IPS-18a (cell line): ENCODE results near the gene SPAG16.
"Not testable (repeated sequence)": the region's sequence is repeated elsewhere in the genome, so short reads cannot be mapped to it uniquely, and the experiment has no call there.

Experiments
- H3K27ac ChIP-seq: one replicate; pipeline ENCODE4 v1.5.1; 2013; ENCODE audit warnings: low read length
- H3K27me3 ChIP-seq: one replicate; pipeline ENCODE4 v1.6.1; 2013; ENCODE audit warnings: mild to moderate bottlenecking, low read length; ENCODE audit not compliant: control insufficient read depth, insufficient read depth
- H3K36me3 ChIP-seq: one replicate; pipeline ENCODE4 v1.6.1; 2013; ENCODE audit warnings: low read depth, low read length; ENCODE audit not compliant: control insufficient read depth
- H3K4me1 ChIP-seq: one replicate; pipeline ENCODE4 v1.6.1; 2013; ENCODE audit warnings: low read depth, low read length; ENCODE audit not compliant: control insufficient read depth
- H3K4me3 ChIP-seq: one replicate; pipeline ENCODE4 v1.5.1; 2013; ENCODE audit warnings: low read length
- H3K9ac ChIP-seq: one replicate; pipeline ENCODE4 v1.6.1; 2013; ENCODE audit warnings: mild to moderate bottlenecking, low read length, moderate library complexity
- H3K9me3 ChIP-seq: one replicate; pipeline ENCODE4 v1.6.1; 2013; ENCODE audit warnings: low read depth, low read length; ENCODE audit not compliant: control insufficient read depth

Gene SPAG16

DNA sequence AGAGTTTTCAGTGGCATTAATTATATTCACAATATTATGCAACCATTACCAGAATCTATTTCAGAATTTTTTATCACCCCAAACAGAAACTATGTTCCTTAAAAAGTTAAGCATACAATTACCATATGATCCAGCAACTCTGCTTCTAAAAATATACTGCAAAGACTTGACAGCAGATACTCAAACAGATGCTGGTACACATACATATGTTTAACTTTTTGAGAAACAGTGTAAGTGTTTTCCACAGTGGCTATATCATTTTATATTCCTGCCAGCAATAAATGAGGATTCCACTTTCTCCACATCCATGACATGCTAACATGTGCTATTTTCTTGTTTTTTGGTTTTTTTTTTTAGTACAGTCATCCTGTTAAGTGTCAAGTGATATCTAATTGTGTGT, 687.3 kb downstream of the SPAG16 start:
- H3K36me3 ChIP-seq, result no peaks in the 10 kb centered on the region
- H3K27ac ChIP-seq, result no peak overlapping the region
- H3K4me1 ChIP-seq, result no peaks in the 10 kb centered on the region
- no peak overlapping the region for H3K4me3 ChIP-seq
- no peaks in the 10 kb centered on the region for H3K27me3 ChIP-seq
- no peak overlapping the region for H3K9ac ChIP-seq
- H3K9me3 ChIP-seq, result no peaks in the 10 kb centered on the region

DNA sequence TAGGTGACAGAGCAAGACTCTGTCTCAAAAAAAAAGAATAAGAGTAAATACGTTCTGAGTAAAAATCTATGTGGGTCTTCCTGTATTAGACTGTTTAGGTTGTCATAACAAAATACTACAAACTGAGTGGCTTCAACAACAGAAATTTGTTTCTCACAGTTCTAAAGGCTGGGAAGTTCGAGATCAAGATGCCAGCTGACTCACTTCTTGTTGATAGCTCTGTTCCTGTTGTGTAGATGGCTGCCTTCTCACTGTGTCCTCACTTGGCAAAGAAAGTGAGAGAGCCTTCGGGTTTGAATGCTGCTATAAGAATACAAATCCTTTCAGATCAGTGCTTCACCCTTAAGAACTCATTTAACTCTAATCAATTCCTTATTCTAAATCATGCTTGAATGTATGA, 696.6 kb downstream of the SPAG16 start:
- Histone ChIP-seq H3K9me3 (no peaks in the 10 kb centered on the region), H3K9ac (no peak overlapping the region), H3K4me1 (no peaks in the 10 kb centered on the region), H3K4me3 (no peak overlapping the region), H3K27me3 (no peaks in the 10 kb centered on the region), H3K27ac (no peak overlapping the region), H3K36me3 (no peaks in the 10 kb centered on the region)

DNA sequence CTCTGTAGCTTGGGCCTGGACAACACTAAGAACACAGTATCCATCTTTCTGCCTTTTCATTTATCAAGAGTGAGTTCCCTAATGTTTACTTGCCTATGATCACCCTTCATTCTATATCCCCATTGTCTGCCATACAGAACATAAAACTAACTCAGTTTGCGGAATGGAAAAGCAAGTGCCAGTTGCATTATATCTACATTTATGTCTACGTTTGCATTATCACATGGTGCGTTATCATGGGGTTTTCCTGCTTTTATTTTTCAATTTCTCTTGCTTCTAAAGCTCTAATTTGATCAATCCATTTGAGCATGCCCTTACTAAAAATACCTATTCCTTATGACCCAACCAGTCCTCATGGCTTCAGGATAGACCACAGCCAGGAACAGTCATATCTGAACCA, 704.9 kb downstream of the SPAG16 start:
- Histone ChIP-seq H3K27ac (no peak overlapping the region), H3K9me3 (no peaks in the 10 kb centered on the region), H3K27me3 (no peaks in the 10 kb centered on the region), H3K9ac (no peak overlapping the region), H3K36me3 (no peaks in the 10 kb centered on the region), H3K4me3 (no peak overlapping the region), H3K4me1 (peaks cover 15% of the 10 kb centered on the region)

DNA sequence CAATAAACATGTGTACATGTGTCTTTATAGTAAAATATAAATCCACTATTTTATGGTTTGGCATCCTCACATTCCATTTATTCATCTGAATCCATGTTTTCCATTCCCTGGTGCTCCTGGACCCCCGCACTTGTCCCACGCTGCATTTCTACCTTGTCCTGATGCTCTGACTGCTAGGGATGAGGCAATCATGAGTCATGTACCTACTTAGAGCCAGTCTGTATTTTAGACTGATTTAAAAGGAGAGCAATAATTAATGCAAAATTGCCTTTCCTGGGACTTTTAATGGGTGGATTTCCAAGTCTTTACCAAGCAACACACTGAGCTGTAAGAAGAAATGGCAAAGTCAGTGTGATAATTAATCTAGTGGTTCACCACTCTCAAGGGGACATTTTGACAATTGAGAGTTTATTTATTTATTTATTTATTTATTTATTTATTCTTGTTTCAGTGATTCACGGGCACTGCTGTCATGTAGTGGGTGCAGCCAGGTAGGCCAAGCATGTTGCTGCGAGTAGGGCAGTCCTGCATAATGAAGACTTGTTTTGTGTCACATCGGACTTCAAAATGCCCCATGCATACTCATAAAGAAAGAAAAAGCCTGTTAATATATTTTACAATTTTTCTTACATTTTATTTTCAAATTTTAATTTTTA, 707.3 kb downstream of the SPAG16 start:
- H3K36me3 ChIP-seq, result no peaks in the 10 kb centered on the region
- no peaks in the 10 kb centered on the region for H3K27me3 ChIP-seq
- no peaks in the 10 kb centered on the region for H3K9me3 ChIP-seq
- no peak overlapping the region for H3K27ac ChIP-seq
- peaks cover 15% of the 10 kb centered on the region for H3K4me1 ChIP-seq
- H3K9ac ChIP-seq, result no peak overlapping the region
- no peak overlapping the region for H3K4me3 ChIP-seq

DNA sequence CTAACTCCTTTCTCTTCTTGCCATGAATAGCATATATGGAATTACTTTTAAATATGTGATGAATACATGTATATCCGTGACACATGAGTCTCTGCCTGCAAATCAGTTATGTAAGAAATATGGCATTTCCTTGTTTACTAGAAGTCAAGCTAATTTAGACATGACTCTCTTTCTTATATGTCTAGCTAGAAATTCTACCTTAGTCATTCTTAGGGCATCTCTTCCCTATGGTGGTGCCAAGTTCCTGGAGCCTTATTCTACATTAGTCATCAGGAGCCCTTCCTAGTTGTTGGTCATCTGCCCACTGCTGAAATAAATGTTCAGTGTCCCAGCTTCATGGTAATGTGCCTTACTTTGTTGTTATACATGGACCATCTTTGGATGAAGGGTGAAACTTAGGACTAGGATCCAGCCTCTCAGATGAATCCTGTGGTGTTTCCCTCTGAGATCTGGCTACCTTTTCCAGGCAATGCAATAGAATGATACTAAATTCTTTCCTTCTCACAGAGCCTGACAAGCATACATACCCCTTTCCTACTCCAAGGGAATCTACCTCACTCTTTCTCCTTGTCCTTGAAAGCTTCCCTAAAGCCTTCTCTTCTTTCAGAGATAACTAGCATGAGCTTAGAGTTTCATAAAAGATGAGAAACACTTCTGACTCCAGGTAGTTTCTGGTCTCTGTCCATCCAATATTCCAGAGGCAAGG, 711.3 kb downstream of the SPAG16 start:
- Histone ChIP-seq H3K4me3 (no peak overlapping the region), H3K27me3 (no peaks in the 10 kb centered on the region), H3K27ac (no peak overlapping the region), H3K36me3 (no peaks in the 10 kb centered on the region), H3K4me1 (peaks cover 15% of the 10 kb centered on the region), H3K9me3 (no peaks in the 10 kb centered on the region), H3K9ac (no peak overlapping the region)

DNA sequence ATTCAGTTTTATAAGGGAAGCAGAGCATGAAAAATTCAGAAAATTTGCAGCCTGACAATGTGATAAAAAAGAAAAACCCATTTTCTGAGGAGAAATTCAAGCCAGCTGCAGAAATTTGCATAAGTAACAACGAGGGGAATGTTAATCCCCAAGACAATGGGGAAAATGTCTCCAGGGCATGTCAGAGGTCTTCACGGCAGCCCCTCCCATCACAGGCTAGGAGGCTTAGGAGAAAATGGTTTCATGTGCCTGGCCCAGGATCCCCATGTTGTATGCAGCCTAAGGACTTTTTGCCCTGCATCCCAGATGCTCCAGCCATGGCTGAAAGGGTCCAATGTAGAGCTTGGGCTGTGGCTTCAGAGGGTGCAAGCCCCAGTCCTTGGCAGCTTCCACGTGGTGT, 714.7 kb downstream of the SPAG16 start:
- H3K27ac ChIP-seq, H3K9ac ChIP-seq, H3K4me3 ChIP-seq, H3K4me1 ChIP-seq, H3K27me3 ChIP-seq, H3K36me3 ChIP-seq, H3K9me3 ChIP-seq: not testable (repeated sequence)

DNA sequence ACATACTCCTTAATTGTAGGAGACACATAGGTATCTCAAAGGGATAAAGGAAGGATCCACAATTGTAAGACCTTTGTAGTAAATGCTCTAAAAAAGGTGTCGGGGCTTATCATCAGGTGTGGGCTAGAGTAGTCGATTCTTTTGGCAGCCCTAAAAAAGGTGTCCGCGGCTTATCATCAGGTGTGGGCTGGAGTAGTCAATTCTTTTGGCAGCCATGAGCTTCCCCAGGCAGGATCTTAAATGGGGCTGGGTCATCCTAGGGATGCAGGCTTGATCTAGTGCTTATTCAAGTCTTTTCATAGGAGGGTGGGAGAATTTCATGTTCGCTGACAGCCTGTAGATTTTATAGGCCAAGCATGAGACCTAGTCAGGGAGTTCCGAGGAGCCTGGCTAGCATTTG, 720.2 kb downstream of the SPAG16 start:
- Histone ChIP-seq H3K4me1 (no peaks in the 10 kb centered on the region), H3K27ac (no peak overlapping the region), H3K9ac (no peak overlapping the region), H3K36me3 (no peaks in the 10 kb centered on the region), H3K27me3 (no peaks in the 10 kb centered on the region), H3K4me3 (no peak overlapping the region), H3K9me3 (no peaks in the 10 kb centered on the region)

DNA sequence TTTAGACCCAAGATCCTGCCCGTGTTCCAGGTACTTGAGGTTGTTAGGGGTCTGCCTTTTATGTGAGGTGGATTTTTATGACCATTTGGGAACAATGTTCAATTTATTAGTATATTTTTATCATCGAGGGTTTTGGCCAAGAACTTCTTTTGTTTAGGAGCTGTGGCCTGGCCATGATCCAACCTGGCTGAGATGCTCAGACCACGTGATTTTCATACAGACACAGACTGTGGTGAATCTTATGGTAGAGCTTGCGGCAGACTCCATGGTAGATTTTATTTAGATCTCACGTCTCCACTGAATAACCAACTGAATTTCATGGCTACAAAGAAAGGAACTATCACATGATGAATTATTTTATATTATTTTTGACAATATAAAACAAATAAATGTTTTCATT, 721.1 kb downstream of the SPAG16 start:
- H3K9me3 ChIP-seq, result no peaks in the 10 kb centered on the region

DNA sequence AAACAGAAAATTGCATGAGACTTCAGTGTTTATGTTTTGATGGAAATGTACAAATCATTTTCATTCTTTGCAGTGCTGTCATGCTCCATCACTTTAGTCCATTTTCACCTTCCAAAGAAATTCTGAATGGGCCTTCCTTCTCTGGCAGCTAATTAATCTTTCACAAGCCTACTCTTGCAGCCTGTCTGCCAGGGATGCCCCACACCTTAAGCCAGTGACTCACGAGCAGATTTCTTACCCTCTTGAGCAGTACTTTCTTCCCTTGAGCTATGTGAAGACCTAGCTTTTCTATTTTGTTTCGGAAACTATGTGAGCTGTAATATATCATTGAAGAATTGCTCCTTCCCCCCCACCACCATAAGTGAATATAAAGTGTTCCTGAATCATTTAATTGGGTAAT, 722.3 kb downstream of the SPAG16 start:
- Histone ChIP-seq H3K4me1 (no peaks in the 10 kb centered on the region), H3K36me3 (no peaks in the 10 kb centered on the region)

More for the DNA sequence above, 721.1 kb downstream of the SPAG16 start:
- no peaks in the 10 kb centered on the region for H3K27me3 ChIP-seq
- no peak overlapping the region for H3K9ac ChIP-seq
- H3K27ac ChIP-seq, result no peak overlapping the region
- H3K36me3 ChIP-seq, result no peaks in the 10 kb centered on the region
- H3K4me3 ChIP-seq, result no peak overlapping the region
- no peaks in the 10 kb centered on the region for H3K4me1 ChIP-seq

DNA sequence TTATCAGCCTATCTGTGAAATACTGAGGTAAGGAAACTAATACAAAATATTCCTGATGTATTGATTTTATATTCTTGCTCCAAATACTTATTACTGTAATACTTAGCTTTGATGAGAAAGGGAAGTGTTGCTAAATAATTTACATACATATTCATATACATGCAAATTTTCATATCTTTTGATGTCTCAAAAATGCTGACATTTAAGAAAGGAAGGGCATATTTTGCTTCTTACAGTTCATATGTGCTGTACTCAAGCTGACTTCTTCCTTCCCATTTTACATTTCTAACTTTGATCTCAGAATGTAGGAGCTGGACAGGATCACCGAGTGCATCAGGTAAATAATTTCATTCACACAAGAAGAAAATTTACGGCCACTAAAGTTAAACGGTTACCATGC, 727.4 kb downstream of the SPAG16 start:
- Histone ChIP-seq H3K9me3 (no peaks in the 10 kb centered on the region), H3K36me3 (no peaks in the 10 kb centered on the region), H3K9ac (no peak overlapping the region), H3K4me1 (no peaks in the 10 kb centered on the region), H3K27me3 (no peaks in the 10 kb centered on the region), H3K27ac (no peak overlapping the region), H3K4me3 (no peak overlapping the region)

More for the DNA sequence above, 722.3 kb downstream of the SPAG16 start:
- Histone ChIP-seq H3K9ac (no peak overlapping the region), H3K9me3 (no peaks in the 10 kb centered on the region), H3K4me3 (no peak overlapping the region), H3K27me3 (no peaks in the 10 kb centered on the region), H3K27ac (no peak overlapping the region)

DNA sequence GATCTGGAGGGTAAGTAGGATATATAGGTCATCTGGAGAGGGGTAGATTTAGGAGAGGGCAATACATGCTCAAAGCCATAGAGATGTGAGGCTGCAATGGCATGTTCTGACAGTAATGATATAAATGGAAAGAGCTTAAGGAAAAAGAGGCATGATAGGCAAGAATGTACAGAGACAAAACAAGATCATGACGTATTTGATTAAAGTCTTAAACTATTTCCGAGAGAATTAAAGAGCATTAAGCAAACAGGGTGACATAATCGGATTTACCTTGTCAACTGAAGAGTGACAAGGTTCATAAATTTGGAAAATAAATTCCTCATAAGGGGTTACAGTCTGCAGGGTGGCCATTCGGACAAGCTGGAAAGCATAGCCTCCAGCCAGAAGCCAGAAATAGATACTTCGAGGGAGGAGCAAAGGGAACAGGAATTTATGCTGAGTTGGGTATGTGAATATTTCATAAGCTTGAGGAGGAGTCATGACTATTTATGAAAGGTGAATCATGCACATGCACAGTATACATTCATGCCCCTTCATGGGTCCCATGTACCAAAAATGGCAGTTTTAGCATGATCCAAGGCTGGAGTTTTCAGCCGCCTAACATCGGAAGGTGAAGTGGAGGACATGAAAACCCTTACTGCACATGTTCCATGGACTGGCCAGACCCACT, 730.4 kb downstream of the SPAG16 start:
- no peak overlapping the region for H3K27ac ChIP-seq
- H3K4me3 ChIP-seq, result no peak overlapping the region
- H3K4me1 ChIP-seq, result no peaks in the 10 kb centered on the region
- no peaks in the 10 kb centered on the region for H3K9me3 ChIP-seq
- no peak overlapping the region for H3K9ac ChIP-seq
- no peaks in the 10 kb centered on the region for H3K36me3 ChIP-seq
- no peaks in the 10 kb centered on the region for H3K27me3 ChIP-seq
